ENCODE measurements around the gene ST3GAL5. TPM values are rescaled to one million over a fixed set of nuclear protein-coding genes. Genes with fewer than 3 reads are reported as not detected.
A peak's percentile ranks its signal among the peaks of the same experiment; 100 is the strongest.

Gene ST3GAL5
- total and polyA plus RNA-seq, 2 of the 8 experiments (the other 6 are each of a cell fraction or from before 2014, with no cell fraction given), result 1.9 to 4.5 TPM

DNA sequence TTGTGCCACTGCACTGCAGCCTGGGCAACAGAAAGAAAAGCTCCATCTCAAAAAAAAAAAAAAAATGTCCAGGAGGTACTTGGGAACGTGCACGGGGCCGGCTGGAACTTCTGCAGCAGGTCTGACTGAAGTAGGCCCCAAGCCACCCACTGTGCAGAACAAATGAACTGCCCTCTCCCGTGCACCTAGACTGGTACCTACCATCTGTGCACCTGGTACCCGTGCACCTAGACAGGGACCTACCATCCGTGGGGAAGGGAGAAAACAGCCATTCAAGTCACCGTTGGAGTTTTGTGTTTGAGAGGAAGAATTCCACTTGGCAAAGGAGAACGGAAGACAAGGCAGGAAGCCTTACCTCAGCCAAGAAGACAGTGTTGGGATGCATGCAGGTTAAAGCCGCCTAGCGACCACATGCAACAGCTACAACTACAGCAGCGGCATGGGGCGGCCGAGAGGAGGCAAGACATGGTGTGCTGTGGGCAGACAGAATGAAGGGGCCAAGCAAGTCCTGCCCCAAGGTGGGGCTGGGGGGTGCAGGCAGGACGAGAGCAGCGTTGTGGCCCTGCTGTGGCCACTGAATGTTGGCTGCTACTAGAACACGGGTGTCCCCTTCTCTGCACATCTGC is 16.1 kb downstream of the ST3GAL5 start:
- CTCF ChIA-PET (ENCODE audit: partially characterized antibody), result interaction anchor here (0.7 to 3.4 kb wide), 14 partner anchors 8 to 149 kb away, joined by 3 to 17 read pairs (median 4); no protein-coding TSS in a partner anchor

More for the DNA sequence above, 16.1 kb downstream of the ST3GAL5 start:
- no peak for FAIRE-seq
- Histone ChIP-seq H3K14ac (ENCODE audit: insufficient read length) (no peak overlapping the region), H2BK12ac (ENCODE audit: low read depth, low read length) (0 out of 2 replicates have a peak overlapping the region, but pooled peaks have one; percentile 4), H3K4me2 (ENCODE audit: insufficient read depth in 1 of 2, low read depth in 2 of 2, low read length in 2 of 2) (no peak overlapping the region), H3K79me1 (ENCODE audit: low read depth, low read length) (no peaks in the 10 kb centered on the region; the same call in 1 of the 2 replicates), H3K4ac (replicated peaks; ENCODE audit: insufficient read length, low read depth, low read length) (no peak overlapping the region), H3K27me3 (replicated peaks in 1 of 4; ENCODE audit: control insufficient read depth in 3 of 4, extremely low read depth in 1 of 4, insufficient read depth in 3 of 4, low read length in 3 of 4) (no peaks in the 10 kb centered on the region), H2BK120ac (replicated peaks; ENCODE audit: low read depth, low read length) (no peak overlapping the region), H3K23ac (ENCODE audit: insufficient read length) (no peak overlapping the region), H4K91ac (replicated peaks; ENCODE audit: insufficient read length, low read length) (no peak overlapping the region), H2BK20ac (ENCODE audit: low read length) (no peak overlapping the region), H3K23me2 (ENCODE audit: low read depth, low read length) (no peaks in the 10 kb centered on the region), H2BK15ac (ENCODE audit: low read length) (peak overlapping the region; percentile 31), H3K9ac (replicated peaks in 1 of 4; ENCODE audit: extremely low read depth in 1 of 4, low read depth in 3 of 4, low read length in 3 of 4) (no peak overlapping the region), H3K56ac (replicated peaks; ENCODE audit: insufficient read length, low read depth, low read length) (no peak overlapping the region), H3K36me3 (ENCODE audit: control insufficient read depth in 2 of 4, insufficient read depth in 4 of 4, low read length in 3 of 4) (no peaks in the 10 kb centered on the region), H3K79me2 (ENCODE audit: control insufficient read depth in 1 of 2, insufficient read depth in 2 of 2, low read length in 2 of 2) (no peaks in the 10 kb centered on the region), H4K5ac (ENCODE audit: insufficient read length, low read depth, low read length) (no peak overlapping the region), H2AFZ (ENCODE audit: low read length) (no peak overlapping the region), H2AK5ac (ENCODE audit: low read depth, low read length) (no peak overlapping the region), H4K20me1 (replicated peaks in 1 of 2; ENCODE audit: control insufficient read depth in 1 of 2, insufficient read depth in 2 of 2, low read length in 2 of 2) (peaks cover 0 to 1% of the 10 kb centered on the region in 2 experiments), H3K18ac (ENCODE audit: extremely low read depth, low read length) (no peak overlapping the region), H3K9me3 (ENCODE audit: insufficient read depth in 2 of 2, low read depth in 1 of 2, low read length in 1 of 2) (no peaks in the 10 kb centered on the region), H4K8ac (ENCODE audit: extremely low read depth, insufficient read depth, low read length) (no peak overlapping the region), H3K4me1 (replicated peaks in 1 of 4; ENCODE audit: control insufficient read depth in 3 of 4, insufficient read depth in 4 of 4, low read length in 3 of 4) (no peaks in the 10 kb centered on the region), H2BK5ac (ENCODE audit: low read depth, low read length) (no peak overlapping the region), H3K27ac (ENCODE audit: low read depth, low read length) (no peak overlapping the region), H3K4me3 (ENCODE audit: extremely low read depth in 1 of 4, insufficient read depth in 2 of 4, low read depth in 3 of 4, low read length in 4 of 4) (no peak overlapping the region)
- POLR2A ChIA-PET (ENCODE audit: partially characterized antibody), result no interaction called here
- peak; percentile 5 to 38; a peak in 1 of 4 replicates for TF ChIP-seq RAD21 (IDR thresholded peaks at IDR 0.05 in 1 of 2, conservative IDR thresholded peaks at IDR 0.05 in 1 of 2; ENCODE audit: low read depth in 2 of 2, low read length in 2 of 2)
- no peak for TF ChIP-seq SP2 (IDR thresholded peaks at IDR 0.05; ENCODE audit: low read length)
- no peak for TF ChIP-seq TAF1 (IDR thresholded peaks at IDR 0.05; ENCODE audit: low read depth, low read length)
- TF ChIP-seq, protein P1, sequence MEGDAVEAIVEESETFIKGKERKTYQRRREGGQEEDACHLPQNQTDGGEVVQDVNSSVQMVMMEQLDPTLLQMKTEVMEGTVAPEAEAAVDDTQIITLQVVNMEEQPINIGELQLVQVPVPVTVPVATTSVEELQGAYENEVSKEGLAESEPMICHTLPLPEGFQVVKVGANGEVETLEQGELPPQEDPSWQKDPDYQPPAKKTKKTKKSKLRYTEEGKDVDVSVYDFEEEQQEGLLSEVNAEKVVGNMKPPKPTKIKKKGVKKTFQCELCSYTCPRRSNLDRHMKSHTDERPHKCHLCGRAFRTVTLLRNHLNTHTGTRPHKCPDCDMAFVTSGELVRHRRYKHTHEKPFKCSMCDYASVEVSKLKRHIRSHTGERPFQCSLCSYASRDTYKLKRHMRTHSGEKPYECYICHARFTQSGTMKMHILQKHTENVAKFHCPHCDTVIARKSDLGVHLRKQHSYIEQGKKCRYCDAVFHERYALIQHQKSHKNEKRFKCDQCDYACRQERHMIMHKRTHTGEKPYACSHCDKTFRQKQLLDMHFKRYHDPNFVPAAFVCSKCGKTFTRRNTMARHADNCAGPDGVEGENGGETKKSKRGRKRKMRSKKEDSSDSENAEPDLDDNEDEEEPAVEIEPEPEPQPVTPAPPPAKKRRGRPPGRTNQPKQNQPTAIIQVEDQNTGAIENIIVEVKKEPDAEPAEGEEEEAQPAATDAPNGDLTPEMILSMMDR (IDR thresholded peaks at IDR 0.05; ENCODE audit: control extremely low read depth in 1 of 3, insufficient read depth in 1 of 3, low read depth in 1 of 3, low read length in 3 of 3), result peak; percentile 46 to 65 (median 62)
- 80% methylated on average over 16 of the region's 16 CpGs; no CpG with 5 or more reads in 1 of the 2 experiments for WGBS, 2 experiments (ENCODE audit: extremely low coverage in 1 of 2, insufficient coverage in 1 of 2, insufficient read length in 1 of 2, insufficient replicate concordance in 2 of 2, low coverage in 1 of 2, low lambda C conversion rate in 2 of 2, missing lambda C conversion rate in 1 of 2)
- DNase-seq (ENCODE audit: low read depth in 1 of 2, low spot score in 2 of 2), result peak in 1 of 2 experiments; percentile 55

All from H1 (cell line).